Neural cell (in vitro differentiated cells): ENCODE results near the gene C19orf67.

Experiments
- CTCF ChIP-seq: fragments of 450-650 bp; IDR thresholded peaks from 2 replicates; pipeline ENCODE4 v1.5.1; 2014; ENCODE audit warnings: antibody characterized with exemption, mild to moderate bottlenecking, moderate library complexity; ENCODE audit not compliant: poor library complexity, severe bottlenecking
- EZH2 ChIP-seq: fragments of 200-600, 300-800 bp; shearing (Covaris generic), sonication (generic); IDR thresholded peaks from 2 replicates; pipeline ENCODE4 v1.6.1; 2014; ENCODE audit warnings: antibody characterized with exemption, low read length, borderline replicate concordance, mild to moderate bottlenecking; ENCODE audit not compliant: insufficient read depth, poor library complexity, severe bottlenecking
- MXI1 ChIP-seq: fragments of 450-650 bp; conservative IDR thresholded peaks from 2 replicates; pipeline ENCODE4 v1.6.1; 2014; ENCODE audit warnings: antibody characterized with exemption, mild to moderate bottlenecking; ENCODE audit not compliant: poor library complexity, severe bottlenecking
- POLR2AphosphoS5 ChIP-seq: IDR thresholded peaks from 2 replicates; pipeline ENCODE4 v1.6.1; 2012
- RAD21 ChIP-seq: fragments of 450-650 bp; conservative IDR thresholded peaks from 2 replicates; pipeline ENCODE4 v1.6.1; 2014; ENCODE audit warnings: antibody characterized with exemption, mild to moderate bottlenecking, moderate library complexity
- REST ChIP-seq: IDR thresholded peaks from 2 replicates; pipeline ENCODE4 v1.6.1; 2012; ENCODE audit warnings: borderline replicate concordance
- SMC3 ChIP-seq: fragments of 450-650 bp; conservative IDR thresholded peaks from 2 replicates; pipeline ENCODE4 v1.6.1; 2014; ENCODE audit warnings: antibody characterized with exemption, mild to moderate bottlenecking, moderate library complexity; ENCODE audit not compliant: poor library complexity
- TAF1 ChIP-seq: IDR thresholded peaks from 2 replicates; pipeline ENCODE4 v1.6.1; 2012; ENCODE audit warnings: low read depth

DNA sequence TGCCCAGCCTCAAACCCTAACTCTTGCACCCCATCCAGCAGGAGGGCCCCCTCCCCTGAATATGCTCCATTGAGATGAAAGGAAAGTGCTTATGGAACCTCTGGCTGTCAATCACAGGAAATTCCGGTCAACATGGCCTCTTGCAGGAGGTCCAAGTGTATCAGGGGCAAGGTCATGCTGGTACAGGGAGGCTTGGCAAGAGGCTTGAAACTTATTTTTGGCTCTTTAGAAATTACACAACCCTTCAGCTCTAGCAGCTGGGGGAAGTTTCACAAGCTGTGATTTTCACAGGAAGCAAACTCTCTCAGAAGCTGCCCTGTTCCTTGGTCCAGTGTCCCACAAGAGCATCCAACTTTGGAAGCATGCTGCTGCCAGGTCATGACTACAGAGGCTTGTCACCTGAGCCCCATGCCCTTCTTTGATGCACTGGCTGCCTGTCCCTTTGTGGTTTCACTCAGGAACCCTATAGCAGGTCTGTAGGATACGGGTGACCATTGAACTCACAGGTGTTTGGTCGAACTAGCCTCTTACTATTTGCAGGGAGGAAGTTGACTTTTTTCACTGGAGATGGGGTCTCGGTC is 42.4 kb upstream of the C19orf67 start:
- TF ChIP-seq EZH2 (no peak), CTCF (no peak), MXI1 (no peak), REST (no peak), RAD21 (no peak), POLR2AphosphoS5 (no peak), TAF1 (no peak), SMC3 (no peak)
